HCT116 (cell line): ENCODE results near the gene STK32B. TPM values are rescaled to one million over a fixed set of nuclear protein-coding genes. Genes with fewer than 3 reads are reported as not detected.

ENCODE experiments used
- ATAC-seq: fragments of 200-7000 bp; cut with Tn5 transposase; 2 replicates; pipeline ENCODE4 v1.9.1; 2020; ENCODE audit warnings: mild to moderate bottlenecking, moderate library complexity
- BruUV-seq: library from RNA; stranded (reverse); fragments of 400-500 nt; replicated peaks from 2 replicates; lab custom pipeline; 2021; lab: Mats Ljungman, UMichigan
- CTCF ChIA-PET: fragments of 300-600 bp; sonication (Branson Sonifier 250); formaldehyde crosslinking; loops from one replicate; lab custom pipeline; 2021; ENCODE audit warnings: antibody characterized with exemption; lab: Charles Lee
- POLR2A ChIA-PET: fragments of 300-600, 350-600 bp; sonication (Branson Sonifier 250); formaldehyde crosslinking; loops from one replicate; lab custom pipeline; 2021; ENCODE audit warnings: antibody characterized with exemption; lab: Charles Lee
- RAD21 ChIA-PET, 2 experiments: fragments of 300-600 bp; sonication (Branson Sonifier 250); formaldehyde crosslinking; loops; one replicate each; lab custom pipeline; 2023; ENCODE audit warnings: low total read pairs in 2 of 2; ENCODE audit not compliant: uncharacterized antibody in 2 of 2, unreplicated experiment in 2 of 2, low non-redundant PET in 1 of 2; lab: Charles Lee
- DNase-seq: peaks from one replicate; pipeline ENCODE4 v3.0.0-alpha.2; 2010; ENCODE audit warnings: low read depth, low spot score
- H2AFZ ChIP-seq: fragments of 200-600 bp; shearing (Covaris generic), sonication (generic); 2 replicates; pipeline ENCODE4 v1.6.1; 2017; ENCODE audit warnings: low read depth, mixed run types, mixed read lengths, antibody characterized with exemption, low read length; ENCODE audit not compliant: poor library complexity, severe bottlenecking
- H3K27ac ChIP-seq: 2 replicates; pipeline ENCODE4 v1.5.1; 2012; ENCODE audit warnings: low read depth, low read length
- H3K27me3 ChIP-seq: fragments of 200-600 bp; sonication (generic); 2 replicates; pipeline ENCODE4 v1.6.1; 2016; ENCODE audit warnings: mixed run types, low read length, mixed read lengths; ENCODE audit not compliant: insufficient read depth
- H3K36me3 ChIP-seq, 2 experiments: fragments of 200-500 bp in 1 of 2; fragments of 200-600 bp in 1 of 2; sonication (Bioruptor generic) in 1 of 2; sonication (generic) in 1 of 2; 2 replicates each; pipeline versions ENCODE4 v1.5.1 to v1.6.1; 2014 to 2016; ENCODE audit warnings: low read length in 2 of 2, inconsistent platforms in 1 of 2, mixed read lengths in 1 of 2, mixed run types in 1 of 2; ENCODE audit not compliant: insufficient read depth in 2 of 2, control insufficient read depth in 1 of 2
- H3K4me1 ChIP-seq, 2 experiments: fragments of 200-600 bp in 1 of 2; sonication (generic) in 1 of 2; 2 replicates each; pipeline versions ENCODE4 v1.5.1 to v1.6.1; 2012 to 2017; ENCODE audit warnings: low read length in 2 of 2, inconsistent platforms in 1 of 2, mild to moderate bottlenecking in 1 of 2, mixed read lengths in 1 of 2, mixed run types in 1 of 2, moderate library complexity in 1 of 2; ENCODE audit not compliant: insufficient read depth in 2 of 2, control insufficient read depth in 1 of 2
- H3K4me2 ChIP-seq: fragments of 200-600 bp; sonication (generic); 2 replicates; pipeline ENCODE4 v1.6.1; 2017; ENCODE audit warnings: mixed run types, low read length, mixed read lengths
- H3K4me3 ChIP-seq, 2 experiments: fragments of 200-600 bp in 1 of 2; sonication (generic) in 1 of 2; replicated peaks in 1 of 2; 2 replicates each; pipeline ENCODE4 v1.5.1; 2011 to 2016; ENCODE audit warnings: low read length in 2 of 2, control low read depth in 1 of 2, low read depth in 1 of 2, mild to moderate bottlenecking in 1 of 2, mixed read lengths in 1 of 2, mixed run types in 1 of 2
- H3K79me2 ChIP-seq: fragments of 200-600 bp; sonication (generic); 2 replicates; pipeline ENCODE4 v1.6.1; 2017; ENCODE audit warnings: mild to moderate bottlenecking, mixed run types, low read length, moderate library complexity, mixed read lengths; ENCODE audit not compliant: insufficient read depth
- H3K9ac ChIP-seq: fragments of 200-600 bp; sonication (generic); 2 replicates; pipeline ENCODE4 v1.6.1; 2016; ENCODE audit warnings: low read length, mixed read lengths
- H3K9me2 ChIP-seq: fragments of 200-600 bp; sonication (generic), shearing (Covaris generic); 2 replicates; pipeline ENCODE4 v1.6.1; 2017; ENCODE audit warnings: mixed run types, mild to moderate bottlenecking, moderate library complexity; ENCODE audit not compliant: insufficient read depth
- H3K9me3 ChIP-seq, 2 experiments: fragments of 200-500 bp in 1 of 2; fragments of 200-600 bp in 1 of 2; sonication (Bioruptor generic) in 1 of 2; sonication (generic) in 1 of 2; 2 replicates each; pipeline ENCODE4 v1.6.1; 2014 to 2017; ENCODE audit warnings: low read length in 2 of 2, mixed read lengths in 2 of 2, inconsistent platforms in 1 of 2, low read depth in 1 of 2, mild to moderate bottlenecking in 1 of 2, mixed run types in 1 of 2, moderate library complexity in 1 of 2; ENCODE audit not compliant: control insufficient read depth in 1 of 2, insufficient read depth in 1 of 2
- H4K20me1 ChIP-seq: fragments of 200-600 bp; sonication (generic), shearing (Covaris generic); 2 replicates; pipeline ENCODE4 v1.6.1; 2017; ENCODE audit warnings: mixed run types, mild to moderate bottlenecking, moderate library complexity; ENCODE audit not compliant: insufficient read depth
- CBX3 ChIP-seq: IDR thresholded peaks from 2 replicates; pipeline ENCODE4 v1.6.1; 2012; ENCODE audit warnings: low read depth
- CEBPB ChIP-seq: IDR thresholded peaks from 2 replicates; pipeline ENCODE4 v1.6.1; 2012; ENCODE audit warnings: low read depth
- ELF1 ChIP-seq: IDR thresholded peaks from 2 replicates; pipeline ENCODE4 v1.6.1; 2012; ENCODE audit warnings: low read depth, borderline replicate concordance
- EZH2 ChIP-seq: fragments of 200-600 bp; sonication (generic); IDR thresholded peaks from 2 replicates; pipeline ENCODE4 v1.6.1; 2017; ENCODE audit warnings: antibody characterized with exemption, mixed run types
- EZH2phosphoT487 ChIP-seq: fragments of 200-600 bp; IDR thresholded peaks from 2 replicates; pipeline ENCODE4 v1.6.1; 2018; ENCODE audit warnings: antibody characterized with exemption, borderline replicate concordance
- FOSL1 ChIP-seq: IDR thresholded peaks from 2 replicates; pipeline ENCODE4 v1.6.1; 2012; ENCODE audit warnings: low read depth
- JUND ChIP-seq: IDR thresholded peaks from 2 replicates; pipeline ENCODE4 v1.6.1; 2012
- MAX ChIP-seq: IDR thresholded peaks from 2 replicates; pipeline ENCODE4 v1.6.1; 2012
- POLR2A ChIP-seq: IDR thresholded peaks from 2 replicates; pipeline ENCODE4 v1.7.0; 2011; ENCODE audit warnings: borderline replicate concordance; ENCODE audit not compliant: insufficient read depth, insufficient read length; ENCODE audit errors: extremely low read depth
- POLR2AphosphoS5 ChIP-seq: IDR thresholded peaks from 2 replicates; pipeline ENCODE4 v1.6.1; 2011; ENCODE audit warnings: mild to moderate bottlenecking, low read depth, low read length, moderate library complexity
- RAD21 ChIP-seq: IDR thresholded peaks from 2 replicates; pipeline ENCODE4 v1.6.1; 2012; ENCODE audit warnings: low read depth, mild to moderate bottlenecking
- REST ChIP-seq: IDR thresholded peaks from 2 replicates; pipeline ENCODE4 v1.6.1; 2012; ENCODE audit warnings: low read depth
- SIN3A ChIP-seq: IDR thresholded peaks from 2 replicates; pipeline ENCODE4 v1.6.1; 2012; ENCODE audit warnings: low read depth
- SP1 ChIP-seq: IDR thresholded peaks from 2 replicates; pipeline ENCODE4 v1.6.1; 2012; ENCODE audit warnings: low read depth
- TCF7L2 ChIP-seq: IDR thresholded peaks from 2 replicates; pipeline ENCODE4 v1.7.0; 2011; ENCODE audit warnings: borderline replicate concordance, inconsistent platforms; ENCODE audit not compliant: insufficient read depth, insufficient read length; ENCODE audit errors: extremely low read depth
- ZFX ChIP-seq: fragments of 450-650 bp; IDR thresholded peaks from 2 replicates; pipeline ENCODE4 v1.6.1; 2017
- ZNF274 ChIP-seq: fragments of 200-500 bp; sonication (Bioruptor generic); IDR thresholded peaks from 2 replicates; pipeline ENCODE4 v1.6.1; 2014; ENCODE audit warnings: mild to moderate bottlenecking, low read depth, low read length, inconsistent platforms
- intact Hi-C: fragments of 100-400 bp; cut with micrococcal nuclease; formaldehyde crosslinking; loops from 2 replicates; pipeline ENCODE4 v1.10.0; 2022
- total RNA-seq: library from RNA; stranded (reverse); gene quantifications from one replicate; pipeline ENCODE4 v1.2.1, GENCODE V29; 2021; ENCODE audit not compliant: unreplicated experiment
- TF ChIP-seq, protein P1 (sequence below): IDR thresholded peaks from 2 replicates; pipeline ENCODE4 v1.6.1; 2011; ENCODE audit warnings: mild to moderate bottlenecking, low read length, moderate library complexity; ENCODE audit not compliant: insufficient replicate concordance; ENCODE audit errors: extremely low read depth

STK32B gene
- total RNA-seq, 1 experiment from 2014 or later = not detected

- intact Hi-C loops = no loop called here
- Histone ChIP-seq H4K20me1 (no peaks in the 10 kb centered on the region), H3K4me3 (no peak overlapping the region), H3K36me3 (no peaks in the 10 kb centered on the region), H3K27me3 (no peaks in the 10 kb centered on the region), H3K9me3 (no peaks in the 10 kb centered on the region), H3K9ac (no peak overlapping the region), H3K27ac (no peak overlapping the region), H3K4me1 (no peaks in the 10 kb centered on the region), H2AFZ (no peak overlapping the region), H3K4me2 (no peak overlapping the region), H3K79me2 (no peaks in the 10 kb centered on the region), H3K9me2 (no peaks in the 10 kb centered on the region; the same call in 1 of the 2 replicates)
- BruUV-seq = no TSS peak
- ChIA-PET POLR2A (no interaction called here), RAD21 (no interaction called here), CTCF (no interaction called here)
- DNase-seq (no peak), ATAC-seq (no peak)
- TF ChIP-seq CBX3 (no peak), RAD21 (no peak), POLR2AphosphoS5 (no peak), POLR2A (no peak), SP1 (no peak), JUND (no peak), ELF1 (no peak), EZH2 (no peak), CEBPB (no peak), FOSL1 (no peak), ZFX (no peak), ZNF274 (no peak), TCF7L2 (no peak), SIN3A (no peak), EZH2phosphoT487 (no peak), MAX (no peak), REST (no peak)
- TF ChIP-seq, protein P1, sequence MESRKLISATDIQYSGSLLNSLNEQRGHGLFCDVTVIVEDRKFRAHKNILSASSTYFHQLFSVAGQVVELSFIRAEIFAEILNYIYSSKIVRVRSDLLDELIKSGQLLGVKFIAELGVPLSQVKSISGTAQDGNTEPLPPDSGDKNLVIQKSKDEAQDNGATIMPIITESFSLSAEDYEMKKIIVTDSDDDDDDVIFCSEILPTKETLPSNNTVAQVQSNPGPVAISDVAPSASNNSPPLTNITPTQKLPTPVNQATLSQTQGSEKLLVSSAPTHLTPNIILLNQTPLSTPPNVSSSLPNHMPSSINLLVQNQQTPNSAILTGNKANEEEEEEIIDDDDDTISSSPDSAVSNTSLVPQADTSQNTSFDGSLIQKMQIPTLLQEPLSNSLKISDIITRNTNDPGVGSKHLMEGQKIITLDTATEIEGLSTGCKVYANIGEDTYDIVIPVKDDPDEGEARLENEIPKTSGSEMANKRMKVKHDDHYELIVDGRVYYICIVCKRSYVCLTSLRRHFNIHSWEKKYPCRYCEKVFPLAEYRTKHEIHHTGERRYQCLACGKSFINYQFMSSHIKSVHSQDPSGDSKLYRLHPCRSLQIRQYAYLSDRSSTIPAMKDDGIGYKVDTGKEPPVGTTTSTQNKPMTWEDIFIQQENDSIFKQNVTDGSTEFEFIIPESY = no peak
- TF ChIP-seq, all 23 proteins: peak for 0
These were observed 249.0 kb downstream of the STK32B start for GRCh38 chr4:5300283-5300682.
